Tibial nerve (tissue), 4 donors: ENCODE data around the gene MUC5B. TPM values are rescaled to one million over a fixed set of nuclear protein-coding genes. Genes with fewer than 3 reads are reported as not detected.

Experiments
- DNase-seq, 2 donors: peaks; one replicate each; pipeline ENCODE4 v3.0.0-alpha.2; 2019; ENCODE audit warnings: low spot score in 2 of 2
- H3K27ac ChIP-seq, 4 donors: fragments of 200-600 bp; sonication (generic) in 3 of 4; one replicate each; pipeline ENCODE4 v1.5.1; 2017 to 2019; ENCODE audit warnings: mild to moderate bottlenecking in 1 of 4
- H3K27me3 ChIP-seq, 2 donors: fragments of 200-600 bp; sonication (generic) in 1 of 2; one replicate each; pipeline versions ENCODE4 v1.5.1 to v1.6.0; 2017 to 2019
- H3K36me3 ChIP-seq, 3 donors: fragments of 200-600 bp; sonication (generic); one replicate each; pipeline ENCODE4 v1.5.1; 2018 to 2019
- H3K4me1 ChIP-seq, 4 donors: fragments of 200-600 bp; sonication (generic) in 3 of 4; one replicate each; pipeline ENCODE4 v1.5.1; 2017 to 2019
- H3K4me3 ChIP-seq, 4 donors: fragments of 200-600 bp; sonication (generic) in 3 of 4; one replicate each; pipeline ENCODE4 v1.5.1; 2017 to 2019; ENCODE audit warnings: mild to moderate bottlenecking in 1 of 4, moderate library complexity in 1 of 4
- H3K9me3 ChIP-seq, 4 donors: fragments of 200-600 bp; sonication (generic) in 3 of 4; one replicate each; pipeline ENCODE4 v1.5.1; 2017 to 2019
- CTCF ChIP-seq, 5 experiments: fragments of 200-600 bp in 3 of 5; fragments of 450-650 bp in 2 of 5; sonication (generic) in 3 of 5; IDR thresholded peaks; one replicate each; pipeline ENCODE4 v1.5.1; 2016 to 2019; ENCODE audit warnings: antibody characterized with exemption in 5 of 5, mild to moderate bottlenecking in 3 of 5, moderate library complexity in 2 of 5
- EP300 ChIP-seq, 2 donors: sonication (generic); formaldehyde crosslinking; IDR thresholded peaks; one replicate each; pipeline ENCODE4 v1.6.1; 2017; ENCODE audit warnings: antibody characterized with exemption in 2 of 2, mild to moderate bottlenecking in 1 of 2
- POLR2A ChIP-seq, 2 donors: fragments of 450-650 bp; IDR thresholded peaks; one replicate each; pipeline ENCODE4 v1.6.1; 2017; ENCODE audit warnings: antibody characterized with exemption in 2 of 2, mild to moderate bottlenecking in 2 of 2, moderate library complexity in 2 of 2
- WGBS, 2 donors: methylation state at CpG; one replicate each; pipeline ENCODE4 v1.1.5; 2018; 5-methylcytosine and 5-hydroxymethylcytosine counted together
- total RNA-seq, 4 donors: library from RNA; depleted of rRNA; stranded (reverse); fragments of >200 nt; gene quantifications; one replicate each; pipeline ENCODE4 v1.1.0, GENCODE V29; 2016

MUC5B gene
- total RNA-seq, 4 donors from 2014 or later, result under 0.01 to 0.22 TPM; not detected in 2

- H3K4me1 ChIP-seq, result peaks cover 0 to 88% (median 52%) of the 10 kb centered on the region in 4 donors
- H3K27me3 ChIP-seq, result no peaks in the 10 kb centered on the region
- H3K36me3 ChIP-seq, result peaks cover 0 to 14% (median 0%) of the 10 kb centered on the region in 3 donors
- TF ChIP-seq EP300 (IDR thresholded peaks at IDR 0.05) (no peak), CTCF (IDR thresholded peaks at IDR 0.05) (no peak), POLR2A (IDR thresholded peaks at IDR 0.05) (no peak)
- no peak overlapping the region for H3K4me3 ChIP-seq
- H3K27ac ChIP-seq, result peak overlapping the region in 2 of 4 donors; percentile 25 to 98
- DNase-seq, result no peak
- WGBS, 2 donors, result 82 to 87% methylated on average over 28 to 30 of the region's 30 CpGs
- no peaks in the 10 kb centered on the region for H3K9me3 ChIP-seq
Measured at GRCh38 chr11:1306186-1307162, 83.6 kb downstream of the MUC5B start.

GRCh38 chr11:1307163-1307870 is 84.5 kb downstream of the MUC5B start:
- TF ChIP-seq EP300 (IDR thresholded peaks at IDR 0.05) (no peak), POLR2A (IDR thresholded peaks at IDR 0.05) (no peak), CTCF (IDR thresholded peaks at IDR 0.05) (no peak)
- no peak for DNase-seq
- H3K27ac ChIP-seq, result peak overlapping the region in 1 of 4 donors; percentile 98
- H3K4me1 ChIP-seq, result peaks cover 0 to 81% (median 49%) of the 10 kb centered on the region in 4 donors
- peaks cover 0 to 14% (median 0%) of the 10 kb centered on the region in 3 donors for H3K36me3 ChIP-seq
- H3K4me3 ChIP-seq, result no peak overlapping the region
- no peaks in the 10 kb centered on the region for H3K27me3 ChIP-seq
- WGBS, 2 donors, result 86 to 90% methylated on average over 21 of the region's 21 CpGs
- H3K9me3 ChIP-seq, result peaks cover 0 to 6% (median 0%) of the 10 kb centered on the region in 4 donors

GRCh38 chr11:1307998-1308742 is 85.3 kb downstream of the MUC5B start:
- peaks cover 0 to 73% (median 45%) of the 10 kb centered on the region in 4 donors for H3K4me1 ChIP-seq
- peak overlapping the region; percentile 74 to 89 (median 87) for H3K4me3 ChIP-seq
- TF ChIP-seq EP300 (IDR thresholded peaks at IDR 0.05), result no peak
- TF ChIP-seq CTCF (IDR thresholded peaks at IDR 0.05), result no peak
- TF ChIP-seq POLR2A (IDR thresholded peaks at IDR 0.05), result no peak
- DNase-seq, result no peak
- H3K27me3 ChIP-seq, result no peaks in the 10 kb centered on the region
- H3K36me3 ChIP-seq, result peaks cover 0 to 14% (median 0%) of the 10 kb centered on the region in 3 donors
- 64% methylated on average over 19 to 21 of the region's 21 CpGs for WGBS, 2 donors
- peak overlapping the region; percentile 92 to 98 (median 96) for H3K27ac ChIP-seq
- peaks cover 0 to 6% (median 0%) of the 10 kb centered on the region in 4 donors for H3K9me3 ChIP-seq

- Histone ChIP-seq H3K36me3 (peaks cover 0 to 14% (median 0%) of the 10 kb centered on the region in 3 donors), H3K4me3 (peak overlapping the region; percentile 74 to 89 (median 87)), H3K27me3 (no peaks in the 10 kb centered on the region), H3K4me1 (peaks cover 0 to 65% (median 39%) of the 10 kb centered on the region in 4 donors), H3K27ac (peak overlapping the region; percentile 92 to 98 (median 96)), H3K9me3 (peaks cover 0 to 6% (median 0%) of the 10 kb centered on the region in 4 donors)
- no peak for TF ChIP-seq CTCF (IDR thresholded peaks at IDR 0.05)
- TF ChIP-seq POLR2A (IDR thresholded peaks at IDR 0.05), result no peak
- TF ChIP-seq EP300 (IDR thresholded peaks at IDR 0.05), result no peak
- 3 to 16% methylated on average over 14 to 27 of the region's 58 CpGs for WGBS, 2 donors
- no peak for DNase-seq
Measured at GRCh38 chr11:1308743-1309497, 86.1 kb downstream of the MUC5B start.
